NT2/D1 (cell line): ENCODE data around the gene GTPBP6.

ENCODE experiments used
- SUZ12 ChIP-seq: IDR thresholded peaks from 2 replicates; pipeline ENCODE4 v1.6.1; 2011; ENCODE audit not compliant: insufficient read length, insufficient read depth; ENCODE audit errors: extremely low read depth
- ZNF274 ChIP-seq: IDR thresholded peaks from 2 replicates; pipeline ENCODE4 v1.6.1; 2011; ENCODE audit warnings: mild to moderate bottlenecking, low read depth, low read length

- TF ChIP-seq ZNF274 = no peak
- no peak for TF ChIP-seq SUZ12
Measured at GRCh38 chrX:351736-352135, 33.1 kb upstream of the GTPBP6 start.
